Mesothelial cell of epicardium (in vitro differentiated cells): ENCODE measurements around the gene SRSF4. TPM values are rescaled to one million over a fixed set of nuclear protein-coding genes. Genes with fewer than 3 reads are reported as not detected.

Experiments used
- DNase-seq, 2 experiments: peaks; one replicate each; pipeline ENCODE4 v3.0.0; 2021; ENCODE audit warnings: low spot score in 2 of 2; ENCODE audit not compliant: unreplicated experiment in 2 of 2
- H3K27ac Mint-ChIP-seq: 2 replicates; pipeline ENCODE4 v1.8.0; 2021; ENCODE audit warnings: mixed read lengths
- H3K27me3 Mint-ChIP-seq: 2 replicates; pipeline ENCODE4 v1.8.0; 2021; ENCODE audit warnings: low read depth, mixed read lengths
- H3K36me3 Mint-ChIP-seq: 2 replicates; pipeline ENCODE4 v1.8.0; 2021; ENCODE audit warnings: mixed read lengths
- H3K4me1 Mint-ChIP-seq: 2 replicates; pipeline ENCODE4 v1.8.0; 2021; ENCODE audit warnings: mixed read lengths
- H3K4me3 Mint-ChIP-seq: 2 replicates; pipeline ENCODE4 v1.8.0; 2021; ENCODE audit warnings: mild to moderate bottlenecking, moderate library complexity, mixed read lengths
- H3K9me3 Mint-ChIP-seq: 2 replicates; pipeline ENCODE4 v1.8.0; 2021; ENCODE audit warnings: mixed read lengths
- total RNA-seq: library from RNA; stranded (reverse); gene quantifications from 3 replicates; pipeline ENCODE4 v1.2.1, GENCODE V29; 2021
- TF ChIP-seq, protein P1 (sequence below): fragments of 200-600 bp; sonication (generic); IDR thresholded peaks from one replicate; pipeline ENCODE4 v1.5.0; 2021; ENCODE audit warnings: antibody characterized with exemption; ENCODE audit not compliant: unreplicated experiment

Gene SRSF4
- total RNA-seq, 1 donor from 2014 or later: 105 TPM

DNA sequence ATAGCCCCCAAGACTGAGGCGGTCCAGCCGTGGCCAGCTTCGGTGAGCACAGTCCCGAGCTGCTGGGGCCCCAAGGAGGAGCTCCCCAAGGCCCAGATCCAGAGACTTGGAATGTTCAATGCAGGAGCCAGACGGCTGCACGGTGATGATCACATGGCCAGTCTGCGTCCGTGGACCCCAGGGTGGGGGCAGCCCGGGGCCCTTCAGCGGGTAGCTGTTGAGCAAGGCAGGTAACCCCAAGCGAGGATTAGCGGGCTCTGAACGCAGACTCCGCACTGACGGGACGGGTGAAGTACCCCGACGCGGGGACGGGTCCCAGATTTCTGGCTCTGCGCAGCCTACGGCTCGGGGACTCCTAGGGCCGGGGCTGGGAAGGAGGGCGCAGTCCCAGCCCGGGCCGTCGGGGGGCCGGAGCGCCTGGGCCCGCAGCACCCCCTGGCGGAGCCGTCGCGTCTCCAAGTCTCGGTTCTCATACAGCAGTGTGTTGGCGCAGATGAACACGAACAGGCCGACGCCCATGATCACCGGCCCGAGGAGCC lies 60.7 kb downstream of the SRSF4 start:
- Mint-ChIP-seq H3K9me3 (no peaks in the 10 kb centered on the region), H3K4me3 (peak overlapping the region; percentile 55), H3K4me1 (peaks cover 16% of the 10 kb centered on the region), H3K27ac (peak overlapping the region; percentile 61), H3K36me3 (peaks cover 5% of the 10 kb centered on the region), H3K27me3 (no peaks in the 10 kb centered on the region)
- DNase-seq: peak in 1 of 2 experiments; percentile 66
- TF ChIP-seq, protein P1, sequence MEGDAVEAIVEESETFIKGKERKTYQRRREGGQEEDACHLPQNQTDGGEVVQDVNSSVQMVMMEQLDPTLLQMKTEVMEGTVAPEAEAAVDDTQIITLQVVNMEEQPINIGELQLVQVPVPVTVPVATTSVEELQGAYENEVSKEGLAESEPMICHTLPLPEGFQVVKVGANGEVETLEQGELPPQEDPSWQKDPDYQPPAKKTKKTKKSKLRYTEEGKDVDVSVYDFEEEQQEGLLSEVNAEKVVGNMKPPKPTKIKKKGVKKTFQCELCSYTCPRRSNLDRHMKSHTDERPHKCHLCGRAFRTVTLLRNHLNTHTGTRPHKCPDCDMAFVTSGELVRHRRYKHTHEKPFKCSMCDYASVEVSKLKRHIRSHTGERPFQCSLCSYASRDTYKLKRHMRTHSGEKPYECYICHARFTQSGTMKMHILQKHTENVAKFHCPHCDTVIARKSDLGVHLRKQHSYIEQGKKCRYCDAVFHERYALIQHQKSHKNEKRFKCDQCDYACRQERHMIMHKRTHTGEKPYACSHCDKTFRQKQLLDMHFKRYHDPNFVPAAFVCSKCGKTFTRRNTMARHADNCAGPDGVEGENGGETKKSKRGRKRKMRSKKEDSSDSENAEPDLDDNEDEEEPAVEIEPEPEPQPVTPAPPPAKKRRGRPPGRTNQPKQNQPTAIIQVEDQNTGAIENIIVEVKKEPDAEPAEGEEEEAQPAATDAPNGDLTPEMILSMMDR: peak; percentile 70

DNA sequence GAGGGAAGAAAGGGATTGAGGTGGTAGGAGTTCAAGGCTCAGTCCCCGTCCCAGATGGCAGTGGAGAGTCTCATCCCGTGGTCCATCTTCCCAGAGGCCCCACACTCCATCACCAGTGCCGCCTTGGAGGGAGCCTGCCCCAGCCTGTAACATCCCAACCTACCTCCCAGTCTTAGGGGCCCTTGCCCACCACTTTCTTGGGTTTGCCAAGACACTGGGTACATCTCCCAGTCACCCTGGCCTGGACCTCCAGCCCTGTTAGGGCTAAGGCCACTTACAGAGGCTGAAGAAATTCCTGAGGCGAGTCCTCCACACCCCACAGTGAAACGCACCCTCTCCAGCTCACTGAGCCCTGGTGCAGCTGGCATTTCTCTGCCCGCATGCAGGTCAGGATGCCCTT lies 61.3 kb downstream of the SRSF4 start:
- Mint-ChIP-seq H3K4me1 (peaks cover 10% of the 10 kb centered on the region), H3K9me3 (no peaks in the 10 kb centered on the region), H3K36me3 (peaks cover 5% of the 10 kb centered on the region), H3K4me3 (peak overlapping the region; percentile 55), H3K27ac (no peak overlapping the region), H3K27me3 (no peaks in the 10 kb centered on the region)
- no peak for DNase-seq
- TF ChIP-seq, protein P1: no peak

DNA sequence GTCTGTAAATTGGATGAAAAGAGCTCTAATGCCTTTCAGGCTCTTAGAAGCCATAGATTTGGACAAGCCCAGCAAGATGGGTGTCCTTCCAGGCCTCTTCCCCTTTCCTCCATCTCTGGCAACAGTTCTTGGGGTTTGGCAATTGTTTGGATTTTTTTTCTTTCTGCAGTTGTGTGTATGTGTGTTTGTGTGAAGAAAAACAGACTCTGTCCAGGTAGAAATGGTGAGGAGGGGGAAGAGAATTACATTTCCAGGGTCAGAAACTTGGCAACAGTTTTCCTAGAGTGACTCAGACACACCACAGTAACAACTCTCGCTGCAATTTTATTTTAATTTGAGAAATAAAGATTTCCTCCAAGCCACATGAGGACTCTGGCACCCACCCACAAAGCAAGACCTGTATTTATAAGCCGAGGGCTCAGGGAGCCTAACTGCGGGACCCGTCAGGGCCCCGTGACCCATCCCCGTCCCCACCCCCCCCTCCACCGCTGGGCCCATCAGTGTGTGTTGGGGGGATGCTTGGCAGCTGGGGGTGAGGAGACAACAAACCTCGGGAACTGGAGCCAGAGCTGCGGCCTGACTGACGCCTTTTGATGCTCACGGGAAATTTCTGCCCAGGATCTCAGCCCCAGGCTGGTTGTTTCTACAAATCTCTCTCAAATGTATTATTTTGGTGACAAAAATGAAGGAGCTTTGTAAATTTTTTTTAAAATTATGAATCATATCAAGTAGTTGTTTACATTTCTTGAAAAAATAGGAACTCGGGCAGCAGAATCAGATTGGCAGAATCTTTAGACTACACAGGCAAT lies 62.4 kb downstream of the SRSF4 start:
- peaks cover 7% of the 10 kb centered on the region for H3K36me3 Mint-ChIP-seq
- no peaks in the 10 kb centered on the region for H3K27me3 Mint-ChIP-seq
- H3K9me3 Mint-ChIP-seq: no peaks in the 10 kb centered on the region
- H3K4me3 Mint-ChIP-seq: peak overlapping the region; percentile 55
- TF ChIP-seq, protein P1: no peak
- no peak overlapping the region for H3K27ac Mint-ChIP-seq
- DNase-seq: no peak
- H3K4me1 Mint-ChIP-seq: peaks cover 6% of the 10 kb centered on the region

DNA sequence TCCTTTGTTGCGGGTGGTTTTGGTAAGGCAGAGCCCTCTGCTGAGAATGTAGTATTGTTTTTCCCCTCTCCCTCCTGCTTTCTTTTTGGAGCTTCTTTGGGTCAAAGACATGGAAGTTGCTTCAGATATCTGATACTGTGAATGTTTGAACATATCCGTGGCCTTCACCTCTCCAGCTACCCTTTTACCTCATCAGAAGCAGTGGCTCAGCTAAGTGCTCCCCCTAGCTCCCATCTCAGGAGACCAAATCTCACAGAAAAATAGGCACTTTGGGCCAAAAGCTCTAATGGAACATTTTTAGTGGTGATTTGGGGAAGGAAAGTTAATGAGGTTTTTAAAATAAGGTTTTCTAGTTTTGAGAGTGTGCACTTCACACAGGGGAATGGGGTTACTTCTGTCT lies 64.3 kb downstream of the SRSF4 start:
- TF ChIP-seq, protein P1: no peak
- H3K27ac Mint-ChIP-seq: peak overlapping the region; percentile 47
- no peaks in the 10 kb centered on the region for H3K27me3 Mint-ChIP-seq
- no peak overlapping the region for H3K4me3 Mint-ChIP-seq
- no peaks in the 10 kb centered on the region for H3K9me3 Mint-ChIP-seq
- H3K36me3 Mint-ChIP-seq: peaks cover 7% of the 10 kb centered on the region
- peaks cover 6% of the 10 kb centered on the region for H3K4me1 Mint-ChIP-seq
- DNase-seq: no peak

DNA sequence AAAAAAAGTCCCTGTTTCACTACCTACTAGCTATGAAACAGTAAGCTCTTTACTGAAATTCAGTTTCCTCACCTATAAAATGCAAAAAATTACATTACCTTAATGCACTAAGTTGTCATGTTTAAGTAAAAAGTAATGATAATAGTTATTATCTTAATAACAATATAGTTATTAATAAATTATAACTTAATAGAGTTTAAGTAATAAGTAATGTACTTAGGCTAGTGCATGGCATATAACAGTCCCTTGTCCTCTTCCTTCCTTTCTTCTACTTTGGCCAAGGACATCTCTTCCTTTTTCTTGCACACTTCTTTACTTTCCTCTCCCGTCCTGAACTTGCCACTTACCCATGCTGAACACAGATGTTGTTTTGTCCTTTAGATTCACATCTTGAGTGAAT lies 67.0 kb downstream of the SRSF4 start:
- TF ChIP-seq, protein P1: no peak
- H3K27ac Mint-ChIP-seq: no peak overlapping the region
- DNase-seq: no peak
- no peaks in the 10 kb centered on the region for H3K27me3 Mint-ChIP-seq
- H3K4me3 Mint-ChIP-seq: no peak overlapping the region
- no peaks in the 10 kb centered on the region for H3K9me3 Mint-ChIP-seq
- H3K36me3 Mint-ChIP-seq: peaks cover 11% of the 10 kb centered on the region
- H3K4me1 Mint-ChIP-seq: peaks cover 3% of the 10 kb centered on the region
